WTC11 (cell line): ENCODE measurements around the gene ATP11A.

Source experiments
- ESRRA ChIP-seq: sonication (generic); formaldehyde crosslinking; IDR thresholded peaks from 2 replicates; pipeline ENCODE4 v1.8.1; 2022; ENCODE audit warnings: mild to moderate bottlenecking, missing genetic modification reagents, borderline replicate concordance
- GABPB1 ChIP-seq: sonication (generic); formaldehyde crosslinking; IDR thresholded peaks from 2 replicates; pipeline ENCODE4 v1.8.1; 2023; ENCODE audit warnings: mild to moderate bottlenecking, missing genetic modification reagents
- IRF2 ChIP-seq: sonication (generic); formaldehyde crosslinking; IDR thresholded peaks from 2 replicates; pipeline ENCODE4 v1.8.0; 2022; ENCODE audit warnings: low read depth, missing genetic modification reagents, borderline replicate concordance
- TF ChIP-seq, protein P1 (sequence below): sonication (generic); formaldehyde crosslinking; conservative IDR thresholded peaks from 2 replicates; pipeline ENCODE4 v1.8.1; 2022; ENCODE audit warnings: mild to moderate bottlenecking, missing genetic modification reagents
- TF ChIP-seq, protein P2 (sequence below): fragments of 200-600 bp; IDR thresholded peaks from 2 replicates; pipeline ENCODE4 v1.8.0; 2022; ENCODE audit warnings: antibody characterized with exemption
- TF ChIP-seq, protein P3 (sequence below): fragments of 250-450 bp; sonication (Bioruptor Pico); IDR thresholded peaks from 2 replicates; pipeline ENCODE4 v1.9.0; 2021; ENCODE audit warnings: moderate library complexity, mild to moderate bottlenecking, inconsistent platforms, borderline replicate concordance
- TF ChIP-seq, protein P4 (sequence below): sonication (generic); formaldehyde crosslinking; IDR thresholded peaks from 2 replicates; pipeline ENCODE4 v1.8.1; 2023; ENCODE audit warnings: mild to moderate bottlenecking, missing genetic modification reagents, moderate library complexity
- TF ChIP-seq, protein P5 (sequence below): sonication (generic); formaldehyde crosslinking; IDR thresholded peaks from 2 replicates; pipeline ENCODE4 v1.8.1; 2023; ENCODE audit warnings: mild to moderate bottlenecking, moderate library complexity, missing genetic modification reagents

DNA sequence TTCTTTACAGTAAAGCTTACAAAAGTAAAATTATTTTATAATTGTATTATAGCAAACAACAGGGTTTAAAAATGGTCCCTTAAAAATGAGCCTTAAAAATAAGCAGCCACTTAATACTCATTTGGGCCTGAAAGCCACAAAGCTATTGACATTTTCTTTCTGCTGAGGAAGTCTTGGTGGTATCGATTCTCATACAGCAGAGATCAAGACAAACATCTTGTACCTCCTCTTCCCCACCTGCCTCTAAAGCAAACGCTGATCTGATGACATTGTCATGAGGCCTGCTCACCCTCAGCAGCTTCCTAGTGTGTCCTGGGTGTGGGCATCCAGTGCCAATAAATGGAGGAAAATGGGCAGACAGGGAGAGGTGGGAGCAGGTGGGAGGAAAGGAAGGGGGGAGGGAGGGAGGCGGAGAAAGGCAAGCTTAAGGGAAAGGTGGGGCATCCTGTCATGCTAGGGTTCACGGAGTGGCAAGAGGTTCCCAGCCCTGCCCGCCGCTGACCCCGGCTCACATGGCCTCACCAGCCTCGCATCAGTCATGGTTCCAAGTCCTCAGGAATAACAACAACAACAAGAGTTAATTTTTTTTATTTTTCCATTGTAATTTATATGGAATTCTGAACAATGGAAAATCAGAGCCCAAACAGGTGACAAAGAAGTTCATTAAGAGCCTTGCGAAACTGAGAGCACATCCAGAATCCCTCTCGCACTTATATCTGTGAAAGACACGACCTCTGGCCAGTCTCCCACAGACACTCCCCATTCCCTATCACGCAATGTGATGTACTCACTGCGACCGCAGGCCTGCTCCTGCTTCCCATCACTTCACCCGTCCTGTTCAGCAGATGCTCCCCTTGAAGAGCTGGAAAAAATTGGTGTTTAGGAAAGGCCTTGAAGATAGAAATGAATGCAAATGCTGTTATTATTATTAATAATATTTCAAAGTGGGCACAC lies 15.1 kb upstream of the ATP11A start:
- TF ChIP-seq, protein P1, sequence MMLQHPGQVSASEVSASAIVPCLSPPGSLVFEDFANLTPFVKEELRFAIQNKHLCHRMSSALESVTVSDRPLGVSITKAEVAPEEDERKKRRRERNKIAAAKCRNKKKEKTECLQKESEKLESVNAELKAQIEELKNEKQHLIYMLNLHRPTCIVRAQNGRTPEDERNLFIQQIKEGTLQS (CRISPR knock-in tag) = no peak
- TF ChIP-seq, protein P2, sequence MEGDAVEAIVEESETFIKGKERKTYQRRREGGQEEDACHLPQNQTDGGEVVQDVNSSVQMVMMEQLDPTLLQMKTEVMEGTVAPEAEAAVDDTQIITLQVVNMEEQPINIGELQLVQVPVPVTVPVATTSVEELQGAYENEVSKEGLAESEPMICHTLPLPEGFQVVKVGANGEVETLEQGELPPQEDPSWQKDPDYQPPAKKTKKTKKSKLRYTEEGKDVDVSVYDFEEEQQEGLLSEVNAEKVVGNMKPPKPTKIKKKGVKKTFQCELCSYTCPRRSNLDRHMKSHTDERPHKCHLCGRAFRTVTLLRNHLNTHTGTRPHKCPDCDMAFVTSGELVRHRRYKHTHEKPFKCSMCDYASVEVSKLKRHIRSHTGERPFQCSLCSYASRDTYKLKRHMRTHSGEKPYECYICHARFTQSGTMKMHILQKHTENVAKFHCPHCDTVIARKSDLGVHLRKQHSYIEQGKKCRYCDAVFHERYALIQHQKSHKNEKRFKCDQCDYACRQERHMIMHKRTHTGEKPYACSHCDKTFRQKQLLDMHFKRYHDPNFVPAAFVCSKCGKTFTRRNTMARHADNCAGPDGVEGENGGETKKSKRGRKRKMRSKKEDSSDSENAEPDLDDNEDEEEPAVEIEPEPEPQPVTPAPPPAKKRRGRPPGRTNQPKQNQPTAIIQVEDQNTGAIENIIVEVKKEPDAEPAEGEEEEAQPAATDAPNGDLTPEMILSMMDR = no peak
- TF ChIP-seq GABPB1 (CRISPR knock-in tag) = no peak
- TF ChIP-seq, protein P3, sequence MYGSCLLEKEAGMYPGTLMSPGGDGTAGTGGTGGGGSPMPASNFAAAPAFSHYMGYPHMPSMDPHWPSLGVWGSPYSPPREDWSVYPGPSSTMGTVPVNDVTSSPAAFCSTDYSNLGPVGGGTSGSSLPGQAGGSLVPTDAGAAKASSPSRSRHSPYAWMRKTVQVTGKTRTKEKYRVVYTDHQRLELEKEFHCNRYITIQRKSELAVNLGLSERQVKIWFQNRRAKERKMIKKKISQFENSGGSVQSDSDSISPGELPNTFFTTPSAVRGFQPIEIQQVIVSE = no peak
- TF ChIP-seq, protein P4, sequence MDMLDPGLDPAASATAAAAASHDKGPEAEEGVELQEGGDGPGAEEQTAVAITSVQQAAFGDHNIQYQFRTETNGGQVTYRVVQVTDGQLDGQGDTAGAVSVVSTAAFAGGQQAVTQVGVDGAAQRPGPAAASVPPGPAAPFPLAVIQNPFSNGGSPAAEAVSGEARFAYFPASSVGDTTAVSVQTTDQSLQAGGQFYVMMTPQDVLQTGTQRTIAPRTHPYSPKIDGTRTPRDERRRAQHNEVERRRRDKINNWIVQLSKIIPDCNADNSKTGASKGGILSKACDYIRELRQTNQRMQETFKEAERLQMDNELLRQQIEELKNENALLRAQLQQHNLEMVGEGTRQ (CRISPR knock-in tag) = no peak
- TF ChIP-seq, protein P5, sequence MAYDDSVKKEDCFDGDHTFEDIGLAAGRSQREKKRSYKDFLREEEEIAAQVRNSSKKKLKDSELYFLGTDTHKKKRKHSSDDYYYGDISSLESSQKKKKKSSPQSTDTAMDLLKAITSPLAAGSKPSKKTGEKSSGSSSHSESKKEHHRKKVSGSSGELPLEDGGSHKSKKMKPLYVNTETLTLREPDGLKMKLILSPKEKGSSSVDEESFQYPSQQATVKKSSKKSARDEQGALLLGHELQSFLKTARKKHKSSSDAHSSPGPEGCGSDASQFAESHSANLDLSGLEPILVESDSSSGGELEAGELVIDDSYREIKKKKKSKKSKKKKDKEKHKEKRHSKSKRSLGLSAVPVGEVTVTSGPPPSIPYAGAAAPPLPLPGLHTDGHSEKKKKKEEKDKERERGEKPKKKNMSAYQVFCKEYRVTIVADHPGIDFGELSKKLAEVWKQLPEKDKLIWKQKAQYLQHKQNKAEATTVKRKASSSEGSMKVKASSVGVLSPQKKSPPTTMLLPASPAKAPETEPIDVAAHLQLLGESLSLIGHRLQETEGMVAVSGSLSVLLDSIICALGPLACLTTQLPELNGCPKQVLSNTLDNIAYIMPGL (CRISPR knock-in tag) = no peak
- no peak for TF ChIP-seq IRF2
- TF ChIP-seq ESRRA (CRISPR knock-in tag) = no peak
